ENCODE results near the gene GABRR2. TPM values are rescaled to one million over a fixed set of nuclear protein-coding genes. Genes with fewer than 3 reads are reported as not detected.

The GABRR2 gene
- total RNA-seq = 0.34 TPM in 1 of 2 replicates, not detected in the other

GRCh38 chr6:89315249-89315885 lies at the start of gene GABRR2:
Gene GABRR2 (minus strand): TSS chr6:89315299. CDS start chr6:89315165, 134 bp downstream.

GRCh38 chr6:89352278-89353117 lies 37.4 kb upstream of the GABRR2 start, which contains the start of gene UBE2J1:
Gene UBE2J1 (minus strand): TSS chr6:89352722. CDS start chr6:89352569, 153 bp downstream.

DNA sequence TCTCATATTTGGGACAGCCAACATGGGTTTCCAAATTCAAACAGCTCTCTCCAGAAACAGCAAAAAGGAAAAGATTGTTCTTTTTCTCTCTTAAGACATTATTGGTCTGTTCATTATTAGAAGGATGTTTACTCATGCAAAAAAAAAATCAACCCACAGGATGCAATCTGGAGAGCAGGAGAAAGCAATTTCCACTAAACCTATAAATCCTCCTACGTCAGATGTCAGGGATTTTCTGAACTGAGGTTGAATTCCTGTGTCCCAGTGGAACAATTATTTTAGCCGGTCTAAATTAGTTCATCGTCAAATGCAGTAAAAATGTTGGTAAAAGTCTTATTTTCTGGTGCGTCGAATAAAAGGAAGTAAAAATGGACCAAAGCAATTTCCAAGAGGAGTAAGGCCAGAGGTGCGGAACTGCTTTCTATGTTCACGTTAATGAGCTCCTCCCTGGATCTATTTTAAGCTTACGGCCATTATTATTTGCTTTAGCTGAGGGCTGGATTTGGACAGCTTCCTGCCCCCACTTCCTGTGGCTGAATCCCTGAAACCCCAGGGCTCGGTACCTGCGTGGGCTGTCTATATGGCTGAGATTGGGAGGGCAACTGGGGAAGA lies 97.7 kb downstream of the GABRR2 start, which contains the start of gene GABRR1:
TSS of gene GABRR1 (minus strand) at position 60 of the 612 bp plus-strand sequence. CDS start at position 24, 36 bp downstream.

Other genes starting within 250 kb of the GABRR2 start
- 32.1 and 42.7 TPM in 2 replicates for gene PNRC1, start 234.5 kb downstream of the GABRR2 start, total RNA-seq
- gene SRSF12, start 197.2 kb downstream of the GABRR2 start, total RNA-seq = 0.34 and 0.45 TPM in 2 replicates
- gene PM20D2, start 169.2 kb downstream of the GABRR2 start, total RNA-seq = 12.0 and 17.0 TPM in 2 replicates
- not detected in 2 replicates for gene GABRR1, start 97.9 kb downstream of the GABRR2 start, total RNA-seq
- 26.5 and 29.3 TPM in 2 replicates for gene UBE2J1, start 37.4 kb upstream of the GABRR2 start, total RNA-seq
- under 0.01 and 0.17 TPM in 2 replicates for gene RRAGD, start 97.0 kb upstream of the GABRR2 start, total RNA-seq
- gene ANKRD6, start 117.9 kb upstream of the GABRR2 start, total RNA-seq = 0.59 and 0.84 TPM in 2 replicates

Measured in bronchus fibroblast of lung (primary cell).